Activated CD4-positive, alpha-beta T cell treated with anti-CD3 and anti-CD28 coated beads for 1 hour (primary cell): ENCODE data around the gene POGLUT3.

ENCODE experiments used
- DNase-seq: peaks from one replicate; pipeline ENCODE4 v3.0.0-alpha.2; 2020

Gene POGLUT3

GRCh38 chr11:108500169-108500568, 2.0 kb upstream of the POGLUT3 start:
- no peak for DNase-seq

GRCh38 chr11:108498816-108499408, 728 bp upstream of the POGLUT3 start:
- DNase-seq = no peak

- DNase-seq = peak; percentile 50
Observed at GRCh38 chr11:108497317-108498045, 703 bp downstream of the POGLUT3 start.

GRCh38 chr11:108496643-108497256, 1.4 kb downstream of the POGLUT3 start:
- no peak for DNase-seq

- DNase-seq = no peak
Observed at GRCh38 chr11:108495326-108495725, 2.9 kb downstream of the POGLUT3 start.

- DNase-seq = no peak
Observed at GRCh38 chr11:108494182-108494581, 4.0 kb downstream of the POGLUT3 start.

- no peak for DNase-seq
Observed at GRCh38 chr11:108491936-108492335, 6.2 kb downstream of the POGLUT3 start.

- DNase-seq = no peak
Observed at GRCh38 chr11:108486828-108487227, 11.4 kb downstream of the POGLUT3 start.

- DNase-seq = no peak
Observed at GRCh38 chr11:108486331-108486730, 11.9 kb downstream of the POGLUT3 start.

- no peak for DNase-seq
Observed at GRCh38 chr11:108483163-108483562, 15.0 kb downstream of the POGLUT3 start.

- DNase-seq = no peak
Observed at GRCh38 chr11:108474664-108475463, 23.3 kb downstream of the POGLUT3 start.

- DNase-seq = no peak
Observed at GRCh38 chr11:108472681-108473080, 25.5 kb downstream of the POGLUT3 start.

- no peak for DNase-seq
Observed at GRCh38 chr11:108468478-108468864, 29.7 kb downstream of the POGLUT3 start.

- peak; percentile 91 for DNase-seq
Observed at GRCh38 chr11:108467091-108467823, 30.9 kb downstream of the POGLUT3 start, which contains the start of gene C11orf65. Gene C11orf65, minus strand, starts transcription at chr11:108467529. Its CDS starts 5,970 bp downstream, at chr11:108461559.

GRCh38 chr11:108466405-108466804, 31.8 kb downstream of the POGLUT3 start:
- DNase-seq = no peak

GRCh38 chr11:108453207-108453835, 44.9 kb downstream of the POGLUT3 start:
- DNase-seq = no peak
